Measurements from ENCODE around the gene OGA.
A peak's percentile ranks its signal among the peaks of the same experiment; 100 is the strongest.
"Not testable (repeated sequence)": the region's sequence is repeated elsewhere in the genome, so short reads cannot be mapped to it uniquely, and the experiment has no call there.

The OGA gene

GRCh38 chr10:101789686-101790085 is 28.6 kb downstream of the OGA start:
- Histone ChIP-seq H3K36me3 (peaks cover 100% of the 10 kb centered on the region), H3K9me3 (peaks cover 3% of the 10 kb centered on the region), H3K4me1 (ENCODE audit: control insufficient read depth in 1 of 2, insufficient read depth in 1 of 2, low read depth in 1 of 2, low read length in 1 of 2) (no peaks in the 10 kb centered on the region), H3K4me3 (ENCODE audit: low read depth in 1 of 2, low read length in 1 of 2) (no peak overlapping the region), H3K27me3 (no peaks in the 10 kb centered on the region), H3K27ac (no peak overlapping the region)
- TF ChIP-seq CTCF (IDR thresholded peaks at IDR 0.05) = no peak

- not testable (repeated sequence) for H3K27me3 ChIP-seq; H3K27ac ChIP-seq; H3K4me3 ChIP-seq (ENCODE audit: low read depth in 1 of 2, low read length in 1 of 2); H3K4me1 ChIP-seq (ENCODE audit: control insufficient read depth in 1 of 2, insufficient read depth in 1 of 2, low read depth in 1 of 2, low read length in 1 of 2); H3K9me3 ChIP-seq
- peaks cover 100% of the 10 kb centered on the region for H3K36me3 ChIP-seq
Measured at GRCh38 chr10:101789231-101789630, 29.0 kb downstream of the OGA start.

DNA sequence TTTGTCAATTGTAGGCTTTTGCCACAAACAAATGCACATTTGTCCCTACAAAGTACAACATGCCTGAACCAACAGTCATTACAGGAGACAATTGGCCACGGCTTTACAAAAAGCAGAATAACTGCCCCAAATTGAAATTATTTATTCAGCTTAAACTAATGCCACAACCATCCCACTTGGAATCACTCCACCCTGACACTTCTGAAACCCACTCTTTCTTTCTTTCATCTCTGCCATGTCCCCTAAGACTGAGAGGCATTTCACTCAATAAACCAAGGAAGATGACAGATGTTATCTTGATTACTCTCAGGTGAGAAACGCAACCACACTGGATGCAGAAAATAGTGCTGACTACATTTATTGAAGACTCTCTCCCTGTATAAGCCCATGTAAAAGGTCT is 32.4 kb downstream of the OGA start:
- Histone ChIP-seq H3K36me3 (peaks cover 83% of the 10 kb centered on the region), H3K4me3 (ENCODE audit: low read depth in 1 of 2, low read length in 1 of 2) (no peak overlapping the region), H3K27me3 (peaks cover 8% of the 10 kb centered on the region), H3K9me3 (peaks cover 3% of the 10 kb centered on the region), H3K27ac (no peak overlapping the region), H3K4me1 (ENCODE audit: control insufficient read depth in 1 of 2, insufficient read depth in 1 of 2, low read depth in 1 of 2, low read length in 1 of 2) (peaks cover 14% of the 10 kb centered on the region in 2 experiments)
- no peak for TF ChIP-seq CTCF (IDR thresholded peaks at IDR 0.05)

- TF ChIP-seq CTCF (IDR thresholded peaks at IDR 0.05) = no peak
- Histone ChIP-seq H3K27ac (no peak overlapping the region), H3K4me3 (ENCODE audit: low read depth in 1 of 2, low read length in 1 of 2) (no peak overlapping the region), H3K36me3 (peaks cover 71% of the 10 kb centered on the region), H3K4me1 (ENCODE audit: control insufficient read depth in 1 of 2, insufficient read depth in 1 of 2, low read depth in 1 of 2, low read length in 1 of 2) (peaks cover 22 to 23% of the 10 kb centered on the region in 2 experiments), H3K9me3 (peaks cover 3% of the 10 kb centered on the region), H3K27me3 (peaks cover 20% of the 10 kb centered on the region)
Measured at GRCh38 chr10:101784558-101784957, 33.7 kb downstream of the OGA start.

DNA sequence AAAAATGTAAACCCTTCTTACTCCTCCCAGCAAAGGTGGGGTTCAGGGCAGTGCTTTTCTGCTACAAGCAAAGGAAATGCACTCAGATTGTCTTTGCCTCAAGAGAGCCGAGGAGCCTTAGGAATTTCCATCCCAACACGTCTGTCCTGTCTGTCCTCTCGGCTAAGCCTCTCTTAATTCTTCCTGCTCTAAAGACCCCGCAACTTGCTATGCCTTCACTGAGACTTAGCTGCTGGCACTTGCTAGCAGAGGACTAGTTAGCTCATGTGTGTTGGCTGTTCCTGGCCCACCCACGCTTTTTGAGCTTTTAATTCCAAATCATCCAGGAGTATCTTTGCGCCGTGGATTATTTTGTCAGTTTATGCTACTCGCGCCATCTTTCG is 34.5 kb downstream of the OGA start:
- H3K27me3 ChIP-seq = peaks cover 28% of the 10 kb centered on the region
- TF ChIP-seq CTCF (IDR thresholded peaks at IDR 0.05) = no peak
- peaks cover 31 to 32% of the 10 kb centered on the region in 2 experiments for H3K4me1 ChIP-seq (ENCODE audit: control insufficient read depth in 1 of 2, insufficient read depth in 1 of 2, low read depth in 1 of 2, low read length in 1 of 2)
- H3K27ac ChIP-seq = no peak overlapping the region
- peaks cover 62% of the 10 kb centered on the region for H3K36me3 ChIP-seq
- peak overlapping the region in 1 of 2 experiments; percentile 15 for H3K4me3 ChIP-seq (ENCODE audit: low read depth in 1 of 2, low read length in 1 of 2)
- peaks cover 3% of the 10 kb centered on the region for H3K9me3 ChIP-seq

DNA sequence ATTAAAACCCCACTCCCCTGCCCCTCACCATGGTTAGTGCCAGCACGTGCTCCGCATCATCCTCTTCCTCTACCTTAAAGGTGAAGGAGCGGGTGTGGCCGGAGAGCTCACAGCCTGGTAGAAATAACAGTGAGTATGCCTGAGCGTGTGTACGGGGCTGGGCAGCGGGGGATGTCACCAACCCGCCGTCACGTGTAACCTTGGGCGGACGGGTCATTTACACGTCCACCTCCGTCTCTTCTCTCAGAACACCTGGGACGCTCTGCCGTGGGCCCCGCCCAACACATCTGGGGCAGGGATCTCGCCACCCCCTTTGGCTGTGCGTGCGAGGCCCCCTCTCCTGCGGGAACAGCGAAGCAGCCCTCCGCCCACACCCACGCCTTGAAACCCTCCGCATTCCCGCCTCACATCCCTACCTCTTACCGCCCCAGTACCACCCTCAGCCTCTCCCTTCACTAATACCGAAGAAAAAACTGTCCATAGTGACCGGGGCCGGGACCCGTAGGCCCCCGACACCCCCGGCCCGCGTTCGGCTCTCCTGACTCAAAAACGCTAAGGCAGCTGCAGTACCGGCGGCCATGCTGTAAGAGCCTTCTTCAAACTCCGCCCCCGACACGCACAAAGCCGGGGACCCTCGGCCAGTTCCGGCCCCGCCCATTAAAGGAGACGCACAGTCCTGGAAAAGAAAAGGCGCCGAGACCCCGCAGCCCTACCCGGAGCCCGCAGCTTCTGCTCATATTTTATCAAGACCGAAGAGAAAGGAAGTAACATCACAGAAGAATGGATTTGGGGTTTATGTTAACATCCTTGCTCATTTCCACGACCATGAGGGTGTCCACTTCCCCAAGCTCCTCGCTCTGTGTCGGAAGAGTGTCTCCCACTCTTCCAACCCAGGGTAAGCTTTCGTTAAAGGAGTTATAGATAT is 35.2 kb downstream of the OGA start, which contains the start of gene NPM3:
Gene NPM3, minus strand, starts transcription at position 636 of the 925 bp plus-strand sequence. Its CDS starts 56 bp downstream, at position 580.
- peaks cover 33 to 34% of the 10 kb centered on the region in 2 experiments for H3K4me1 ChIP-seq (ENCODE audit: control insufficient read depth in 1 of 2, insufficient read depth in 1 of 2, low read depth in 1 of 2, low read length in 1 of 2)
- H3K4me3 ChIP-seq (ENCODE audit: low read depth in 1 of 2, low read length in 1 of 2) = peak within 1 kb of the TSS; percentile 15 to 23
- H3K36me3 ChIP-seq = peaks cover 56% of the 10 kb centered on the region
- no peak for TF ChIP-seq CTCF (IDR thresholded peaks at IDR 0.05)
- no peak within 1 kb of the TSS for H3K27ac ChIP-seq
- peaks cover 3% of the 10 kb centered on the region for H3K9me3 ChIP-seq
- H3K27me3 ChIP-seq = peaks cover 35% of the 10 kb centered on the region

All from neutrophil (primary cell).